ENCODE measurements around the gene TENM4.

The TENM4 gene

DNA sequence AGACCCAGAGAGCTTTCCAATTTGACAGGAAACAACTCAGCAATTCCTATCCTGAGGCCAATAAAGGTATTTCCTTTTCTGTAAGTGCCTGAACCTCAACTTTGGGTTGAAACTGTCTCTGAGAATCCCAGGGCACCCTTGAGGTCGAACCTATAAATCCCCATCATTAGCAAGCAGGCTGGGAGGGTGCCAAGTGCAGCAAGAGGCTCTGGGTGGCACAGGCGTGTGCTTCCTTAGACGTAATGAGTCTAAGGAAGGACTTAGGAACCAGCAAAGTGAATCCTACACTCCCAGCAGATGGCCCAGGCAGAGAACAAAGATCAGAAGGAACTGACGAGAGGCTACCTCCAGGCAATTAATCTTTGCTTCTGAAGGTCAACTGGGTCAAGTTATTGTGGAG, 631.9 kb downstream of the TENM4 start:
- TF ChIP-seq, protein P1, sequence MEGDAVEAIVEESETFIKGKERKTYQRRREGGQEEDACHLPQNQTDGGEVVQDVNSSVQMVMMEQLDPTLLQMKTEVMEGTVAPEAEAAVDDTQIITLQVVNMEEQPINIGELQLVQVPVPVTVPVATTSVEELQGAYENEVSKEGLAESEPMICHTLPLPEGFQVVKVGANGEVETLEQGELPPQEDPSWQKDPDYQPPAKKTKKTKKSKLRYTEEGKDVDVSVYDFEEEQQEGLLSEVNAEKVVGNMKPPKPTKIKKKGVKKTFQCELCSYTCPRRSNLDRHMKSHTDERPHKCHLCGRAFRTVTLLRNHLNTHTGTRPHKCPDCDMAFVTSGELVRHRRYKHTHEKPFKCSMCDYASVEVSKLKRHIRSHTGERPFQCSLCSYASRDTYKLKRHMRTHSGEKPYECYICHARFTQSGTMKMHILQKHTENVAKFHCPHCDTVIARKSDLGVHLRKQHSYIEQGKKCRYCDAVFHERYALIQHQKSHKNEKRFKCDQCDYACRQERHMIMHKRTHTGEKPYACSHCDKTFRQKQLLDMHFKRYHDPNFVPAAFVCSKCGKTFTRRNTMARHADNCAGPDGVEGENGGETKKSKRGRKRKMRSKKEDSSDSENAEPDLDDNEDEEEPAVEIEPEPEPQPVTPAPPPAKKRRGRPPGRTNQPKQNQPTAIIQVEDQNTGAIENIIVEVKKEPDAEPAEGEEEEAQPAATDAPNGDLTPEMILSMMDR (conservative IDR thresholded peaks at IDR 0.05; ENCODE audit: low read depth, low read length): no peak
- no peak overlapping the region for H3K4me3 ChIP-seq (ENCODE audit: low read depth, low read length)
- no peak for DNase-seq (ENCODE audit: low read depth)

GRCh38 chr11:78807351-78807750, 633.5 kb downstream of the TENM4 start:
- TF ChIP-seq, protein P1 (conservative IDR thresholded peaks at IDR 0.05; ENCODE audit: low read depth, low read length): no peak
- H3K4me3 ChIP-seq (ENCODE audit: low read depth, low read length): no peak overlapping the region
- no peak for DNase-seq (ENCODE audit: low read depth)

DNA sequence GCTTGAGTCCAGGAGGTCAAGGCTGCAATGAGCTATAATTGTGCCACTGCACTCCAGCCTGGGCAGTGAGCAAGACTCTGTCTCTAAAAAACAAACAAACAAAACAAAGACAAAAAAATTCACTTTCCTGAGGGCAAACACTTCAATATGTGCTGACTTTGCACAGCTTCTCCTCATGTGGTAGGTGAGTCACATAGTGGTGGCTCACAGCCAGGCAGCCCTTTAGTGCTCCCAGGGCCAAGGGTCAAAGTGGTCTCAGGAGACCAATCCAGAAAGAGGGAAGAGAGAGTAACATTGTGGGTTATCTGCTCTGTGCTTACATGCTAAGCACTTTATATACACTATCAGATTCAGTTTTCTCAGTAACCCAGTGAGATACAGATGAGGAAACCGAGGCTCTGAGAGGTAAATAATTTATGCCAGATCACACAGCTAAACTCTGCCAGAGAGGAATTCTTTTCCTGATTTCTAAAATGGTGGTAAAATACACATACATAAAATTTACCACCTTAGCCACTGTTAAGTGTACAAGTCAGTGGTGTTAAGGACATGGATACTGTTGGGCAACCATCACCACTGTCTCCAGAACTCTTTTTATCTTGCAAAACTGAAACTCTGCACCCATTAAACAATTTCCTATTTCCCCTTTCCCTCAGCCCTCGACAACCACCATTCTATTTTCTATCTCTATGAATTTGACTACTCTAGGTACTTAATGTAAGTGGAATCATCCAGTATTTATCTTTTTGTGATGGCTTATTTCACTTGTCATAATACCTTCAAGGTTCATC, 634.4 kb downstream of the TENM4 start:
- TF ChIP-seq, protein P1 (conservative IDR thresholded peaks at IDR 0.05; ENCODE audit: low read depth, low read length): no peak
- peak; percentile 69 for DNase-seq (ENCODE audit: low read depth)

DNA sequence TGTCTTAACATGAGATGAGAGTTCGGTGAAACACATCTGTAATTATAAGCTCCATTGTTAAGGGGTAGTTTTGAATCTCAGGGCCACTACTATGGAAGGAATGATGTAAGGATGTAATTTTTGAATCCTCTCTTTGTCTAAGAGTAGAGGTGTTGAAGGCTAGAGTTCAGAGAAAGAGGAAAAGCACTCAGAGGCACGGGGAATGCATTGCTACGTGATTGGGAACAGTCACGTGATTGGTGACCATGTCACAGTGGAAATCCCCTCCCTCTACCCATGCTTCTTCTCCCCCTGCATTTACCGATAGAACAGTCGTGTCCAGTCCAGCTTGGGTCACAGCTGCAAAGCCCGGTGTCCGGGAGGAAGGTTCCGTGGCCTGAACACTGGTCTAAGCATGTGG, 635.8 kb downstream of the TENM4 start:
- DNase-seq (ENCODE audit: low read depth): no peak
- TF ChIP-seq, protein P1 (conservative IDR thresholded peaks at IDR 0.05; ENCODE audit: low read depth, low read length): no peak

More for the DNA sequence above, 634.4 kb downstream of the TENM4 start:
- H3K4me3 ChIP-seq (ENCODE audit: low read depth, low read length): no peak overlapping the region

DNA sequence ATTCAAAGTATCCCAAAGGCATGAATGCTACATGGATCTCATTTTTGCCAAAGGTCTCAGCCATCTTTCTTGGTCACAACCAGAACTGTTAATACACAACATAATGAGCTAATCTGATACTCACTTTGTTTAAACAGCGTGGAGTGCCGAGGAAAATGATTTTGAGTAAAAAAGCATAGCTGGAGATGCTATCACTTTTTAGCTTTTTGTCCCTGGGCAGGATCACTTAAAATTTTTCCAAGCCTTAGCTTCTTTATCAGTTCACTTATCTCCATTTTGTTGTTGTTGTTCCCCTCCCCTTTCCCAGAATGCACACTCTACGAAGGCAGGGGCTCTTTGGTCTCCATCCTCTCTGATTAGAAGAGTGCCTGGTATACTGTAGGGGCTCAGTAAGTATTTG, 636.8 kb downstream of the TENM4 start:
- H3K4me3 ChIP-seq (ENCODE audit: low read depth, low read length): no peak overlapping the region

More for the DNA sequence above, 635.8 kb downstream of the TENM4 start:
- H3K4me3 ChIP-seq (ENCODE audit: low read depth, low read length): no peak overlapping the region

GRCh38 chr11:78802058-78802761, 638.6 kb downstream of the TENM4 start:
- no peak overlapping the region for H3K4me3 ChIP-seq (ENCODE audit: low read depth, low read length)
- peak; percentile 65 for DNase-seq (ENCODE audit: low read depth)

More for the DNA sequence above, 636.8 kb downstream of the TENM4 start:
- DNase-seq (ENCODE audit: low read depth): no peak
- TF ChIP-seq, protein P1 (conservative IDR thresholded peaks at IDR 0.05; ENCODE audit: low read depth, low read length): no peak

More at GRCh38 chr11:78802058-78802761, 638.6 kb downstream of the TENM4 start:
- TF ChIP-seq, protein P1 (conservative IDR thresholded peaks at IDR 0.05; ENCODE audit: low read depth, low read length): no peak

All from choroid plexus epithelial cell (primary cell).